Natural killer cell treated with Interleukin-12 subunit alpha and Interleukin-12 subunit beta and Interleukin-15 and Interleukin-18, amount 100 ng/mL, for 72 hours (primary cell): ENCODE measurements around the gene S100A9. TPM values are rescaled to one million over a fixed set of nuclear protein-coding genes. Genes with fewer than 3 reads are reported as not detected.

Experiments used
- ATAC-seq, 2 donors: fragments of 150-1000 bp; cut with Tn5 transposase in 1 of 2; sonication (Bioruptor Pico), chemical (Tn5 transposase) in 1 of 2; 2 replicates each; pipeline ENCODE4 v1.10.0; 2021
- DNase-seq: peaks from one replicate; pipeline ENCODE4 v3.0.0; 2022; ENCODE audit warnings: low spot score
- H3K27ac Mint-ChIP-seq, 2 donors: 1 replicate in 1 of 2; 2 replicates in 1 of 2; pipeline ENCODE4 v1.8.0; 2022; ENCODE audit warnings: mixed read lengths in 2 of 2, mild to moderate bottlenecking in 1 of 2, moderate library complexity in 1 of 2
- H3K27me3 Mint-ChIP-seq, 2 donors: 1 replicate in 1 of 2; 2 replicates in 1 of 2; pipeline ENCODE4 v1.8.0; 2022; ENCODE audit warnings: mixed read lengths in 2 of 2
- H3K36me3 Mint-ChIP-seq: one replicate; pipeline ENCODE4 v1.8.0; 2022; ENCODE audit warnings: mixed read lengths
- H3K4me1 Mint-ChIP-seq, 2 donors: 1 replicate in 1 of 2; 2 replicates in 1 of 2; pipeline ENCODE4 v1.8.0; 2022; ENCODE audit warnings: low read depth in 2 of 2, mixed read lengths in 2 of 2, mild to moderate bottlenecking in 1 of 2
- H3K4me3 Mint-ChIP-seq: one replicate; pipeline ENCODE4 v1.8.0; 2022; ENCODE audit warnings: mixed read lengths
- H3K9me3 Mint-ChIP-seq: 2 replicates; pipeline ENCODE4 v1.8.0; 2022; ENCODE audit warnings: mixed read lengths
- total RNA-seq, 2 donors: library from RNA; stranded (reverse); gene quantifications; one replicate each; pipeline ENCODE4 v1.2.3, GENCODE V29; 2022

The S100A9 gene
- total RNA-seq, 2 donors from 2014 or later: 4.8 to 13.7 TPM

DNA sequence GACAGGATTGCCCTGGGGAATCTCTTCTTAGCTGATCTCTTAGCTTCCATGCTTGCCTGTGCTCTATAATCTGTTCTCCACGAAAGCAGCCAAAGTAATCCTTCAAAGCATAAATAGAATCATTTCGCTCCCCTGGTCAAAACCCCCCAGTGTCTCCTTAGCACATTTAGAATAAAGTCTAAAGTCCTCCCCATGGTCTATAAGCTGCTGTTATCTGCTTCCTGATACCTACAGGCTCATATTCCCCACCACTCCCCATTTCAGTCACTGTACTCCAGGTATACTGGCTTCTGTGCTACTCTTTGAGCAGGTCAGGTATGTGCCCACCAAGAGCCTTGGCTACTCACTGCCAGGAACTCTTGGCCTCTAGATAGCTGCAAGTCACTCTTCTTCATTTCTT lies 14.9 kb downstream of the S100A9 start:
- ATAC-seq (no peak), DNase-seq (no peak)
- H3K9me3 Mint-ChIP-seq: no peaks in the 10 kb centered on the region
- peaks cover 18 to 38% of the 10 kb centered on the region in 2 donors for H3K27me3 Mint-ChIP-seq
- H3K36me3 Mint-ChIP-seq: no peaks in the 10 kb centered on the region
- H3K4me3 Mint-ChIP-seq: no peak overlapping the region
- no peak overlapping the region for H3K27ac Mint-ChIP-seq
- H3K4me1 Mint-ChIP-seq: no peaks in the 10 kb centered on the region

DNA sequence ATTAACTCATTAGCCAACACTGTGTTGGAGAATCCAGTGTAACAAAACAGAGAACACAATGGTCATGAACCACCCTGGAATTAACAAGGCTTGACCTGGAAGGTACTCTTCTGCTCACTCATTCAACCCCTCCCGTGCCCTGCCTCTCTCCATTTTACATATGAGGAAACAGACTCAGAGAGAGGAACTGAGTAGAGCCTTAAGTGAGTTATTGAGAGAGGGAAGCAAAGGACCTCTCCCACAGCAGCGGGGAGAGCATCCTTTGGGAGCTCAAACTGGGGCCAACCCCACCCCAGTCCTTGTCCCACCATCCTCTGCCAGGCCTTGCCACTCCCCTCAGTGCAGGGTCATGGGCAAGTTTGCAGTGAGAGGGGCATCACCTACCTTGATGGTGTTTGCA lies 16.4 kb downstream of the S100A9 start:
- Mint-ChIP-seq H3K4me3 (no peak overlapping the region), H3K9me3 (no peaks in the 10 kb centered on the region), H3K27ac (no peak overlapping the region), H3K36me3 (no peaks in the 10 kb centered on the region), H3K27me3 (peaks cover 23 to 47% of the 10 kb centered on the region in 2 donors), H3K4me1 (no peaks in the 10 kb centered on the region)
- no peak for DNase-seq
- peak in 1 of 2 donors; percentile 36 for ATAC-seq

DNA sequence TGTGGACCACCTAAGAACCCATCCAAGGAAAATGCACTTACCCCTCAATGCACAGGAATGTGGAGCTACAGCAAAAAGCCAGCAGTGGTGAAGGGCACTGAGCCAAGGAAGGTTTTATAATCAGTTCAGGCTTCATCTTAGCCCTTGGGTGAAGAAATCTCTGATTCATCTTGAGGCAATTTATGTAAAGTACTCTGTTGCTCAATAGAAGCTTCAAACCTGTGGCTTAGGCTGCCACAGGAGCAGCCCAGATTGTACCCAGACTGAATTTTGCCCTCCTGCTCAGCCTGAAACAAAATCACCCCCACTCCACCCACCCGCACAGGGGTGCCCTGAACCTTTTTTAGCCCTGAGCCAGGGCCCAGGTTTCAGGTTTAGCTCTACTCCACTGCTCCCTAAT lies 17.9 kb downstream of the S100A9 start, which contains the start of gene S100A12:
Gene S100A12, minus strand, starts transcription at position 111 of the 400 bp plus-strand sequence. CDS start 1,029 bp downstream, outside the sequence.
- DNase-seq: no peak
- ATAC-seq: peak; percentile 43 to 61
- Mint-ChIP-seq H3K27me3 (peaks cover 17 to 38% of the 10 kb centered on the region in 2 donors), H3K27ac (no peak within 1 kb of the TSS), H3K4me1 (no peaks in the 10 kb centered on the region), H3K4me3 (no peak within 1 kb of the TSS), H3K36me3 (no peaks in the 10 kb centered on the region), H3K9me3 (no peaks in the 10 kb centered on the region)

DNA sequence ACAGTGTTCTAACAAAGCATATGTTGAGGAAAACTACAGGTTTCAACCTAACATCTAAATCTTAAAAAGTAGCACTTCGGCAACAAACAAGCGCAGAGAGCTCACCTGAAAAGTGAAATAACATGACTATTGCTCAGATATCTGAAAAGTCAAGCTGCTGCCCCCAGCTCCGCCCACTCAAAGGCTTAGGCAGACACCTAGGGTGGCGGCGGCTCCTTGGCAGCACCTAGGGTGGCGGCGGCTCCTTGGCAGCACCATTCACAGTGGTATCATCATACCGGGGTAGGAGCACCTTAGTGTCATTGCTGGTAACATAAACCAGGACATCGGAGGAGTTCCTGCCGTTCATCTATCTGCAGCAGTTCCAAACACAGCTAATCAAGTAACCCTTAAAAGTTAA lies 21.9 kb downstream of the S100A9 start:
- Mint-ChIP-seq H3K36me3 (peaks cover 14% of the 10 kb centered on the region), H3K4me3 (no peak overlapping the region), H3K27me3 (peaks cover 28 to 52% of the 10 kb centered on the region in 2 donors), H3K27ac (no peak overlapping the region), H3K9me3 (no peaks in the 10 kb centered on the region), H3K4me1 (no peaks in the 10 kb centered on the region)
- ATAC-seq: no peak
- no peak for DNase-seq

DNA sequence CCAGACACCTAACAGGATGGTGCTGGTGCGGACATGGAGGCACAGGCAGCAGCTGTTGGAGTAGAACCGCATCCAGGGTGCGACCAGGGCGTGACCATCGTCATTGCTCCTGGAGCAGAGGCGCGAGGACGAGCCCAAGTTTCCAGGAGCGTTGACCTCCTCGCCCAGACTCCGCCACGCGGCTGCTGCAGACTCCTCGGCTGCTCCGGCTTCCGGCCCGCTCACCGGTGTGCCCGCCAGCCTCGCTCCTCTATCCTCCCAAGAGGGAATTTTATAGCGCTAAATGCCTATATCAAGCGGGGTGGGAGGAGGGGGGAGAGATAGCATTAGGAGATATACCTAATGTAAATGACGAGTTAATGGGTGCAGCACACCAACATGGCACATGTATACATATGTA lies 23.1 kb downstream of the S100A9 start:
- DNase-seq: no peak
- H3K4me3 Mint-ChIP-seq: no peak overlapping the region
- peaks cover 14% of the 10 kb centered on the region for H3K36me3 Mint-ChIP-seq
- H3K9me3 Mint-ChIP-seq: no peaks in the 10 kb centered on the region
- H3K27ac Mint-ChIP-seq: no peak overlapping the region
- H3K27me3 Mint-ChIP-seq: peaks cover 27 to 52% of the 10 kb centered on the region in 2 donors
- ATAC-seq: no peak
- H3K4me1 Mint-ChIP-seq: no peaks in the 10 kb centered on the region

DNA sequence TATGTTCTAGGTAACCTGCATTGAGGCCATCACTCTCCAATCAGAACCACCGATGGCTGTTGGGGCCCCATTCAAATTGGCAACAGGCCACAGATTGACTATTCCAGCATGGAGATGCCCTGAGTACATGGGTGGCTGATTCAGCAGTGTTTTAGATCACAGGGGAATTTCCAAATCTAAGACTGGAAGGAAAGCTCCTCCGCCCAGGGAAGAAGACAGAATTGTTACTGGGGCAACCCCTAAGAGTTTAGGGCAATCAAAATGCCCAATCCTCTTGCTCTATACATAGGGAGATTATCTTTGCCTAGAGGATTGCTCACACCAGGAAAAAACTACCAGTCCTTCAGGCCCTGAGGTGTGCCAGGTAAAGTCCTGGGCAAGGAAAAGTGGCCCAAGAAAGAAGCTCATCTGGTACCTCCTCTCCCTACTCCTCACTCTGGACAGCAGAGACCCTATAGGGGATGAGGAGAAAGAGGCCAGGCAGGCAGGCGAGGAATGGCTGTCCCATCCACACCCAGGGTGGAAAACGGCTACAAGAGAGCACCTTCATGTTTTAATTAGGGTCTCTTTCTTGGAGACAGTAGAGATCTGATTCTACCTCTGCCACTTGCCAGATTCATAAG lies 27.4 kb downstream of the S100A9 start:
- Mint-ChIP-seq H3K9me3 (no peaks in the 10 kb centered on the region), H3K27me3 (peaks cover 31 to 48% of the 10 kb centered on the region in 2 donors), H3K4me1 (peaks cover 3 to 8% of the 10 kb centered on the region in 2 donors), H3K4me3 (no peak overlapping the region), H3K27ac (no peak overlapping the region), H3K36me3 (peaks cover 14% of the 10 kb centered on the region)
- DNase-seq: no peak
- no peak for ATAC-seq

DNA sequence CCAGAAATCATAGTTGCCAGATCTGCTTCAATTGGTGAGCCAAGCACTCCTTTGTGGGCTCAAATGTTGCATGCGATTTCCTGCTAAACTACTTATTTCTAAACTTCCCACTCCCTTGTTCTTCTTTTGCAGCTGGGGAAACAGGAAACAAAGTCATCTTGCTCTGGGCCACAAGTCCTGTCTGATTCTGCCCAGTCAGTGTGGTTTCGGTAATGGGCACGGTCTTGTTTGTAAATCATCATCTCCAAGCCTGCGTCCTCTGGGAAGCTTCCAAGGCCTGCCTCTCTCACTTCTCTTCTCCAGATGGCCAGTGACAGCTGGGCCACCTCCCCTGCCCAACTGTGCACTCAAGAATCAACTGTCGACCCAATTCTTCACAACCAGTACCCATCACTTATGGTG lies 28.8 kb downstream of the S100A9 start:
- Mint-ChIP-seq H3K36me3 (peaks cover 7% of the 10 kb centered on the region), H3K27ac (no peak overlapping the region), H3K9me3 (no peaks in the 10 kb centered on the region), H3K27me3 (peaks cover 30 to 41% of the 10 kb centered on the region in 2 donors), H3K4me1 (peaks cover 3 to 8% of the 10 kb centered on the region in 2 donors), H3K4me3 (no peak overlapping the region)
- ATAC-seq: peak in 1 of 2 donors; percentile 57
- no peak for DNase-seq

DNA sequence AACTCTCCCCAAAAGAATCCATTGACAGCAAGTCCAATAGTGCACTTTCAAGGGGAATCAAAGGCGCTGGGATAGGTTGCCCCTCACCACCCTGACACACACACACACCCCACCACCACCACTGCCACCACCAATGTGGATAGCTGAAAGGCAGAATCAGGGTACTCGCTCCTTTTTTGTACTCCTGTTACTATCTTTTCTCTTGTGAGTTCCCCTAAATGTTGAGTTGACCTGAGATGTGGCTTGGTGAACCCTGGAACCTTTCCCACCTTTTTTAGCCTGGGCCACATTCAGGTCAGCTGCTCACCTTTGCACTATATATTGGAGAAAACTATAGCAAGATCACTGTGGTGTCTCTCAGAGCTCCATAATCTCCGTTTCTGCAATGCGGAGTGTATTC lies 29.3 kb downstream of the S100A9 start:
- ATAC-seq: peak in 1 of 2 donors; percentile 15
- H3K27ac Mint-ChIP-seq: no peak overlapping the region
- H3K27me3 Mint-ChIP-seq: peaks cover 29 to 36% of the 10 kb centered on the region in 2 donors

DNA sequence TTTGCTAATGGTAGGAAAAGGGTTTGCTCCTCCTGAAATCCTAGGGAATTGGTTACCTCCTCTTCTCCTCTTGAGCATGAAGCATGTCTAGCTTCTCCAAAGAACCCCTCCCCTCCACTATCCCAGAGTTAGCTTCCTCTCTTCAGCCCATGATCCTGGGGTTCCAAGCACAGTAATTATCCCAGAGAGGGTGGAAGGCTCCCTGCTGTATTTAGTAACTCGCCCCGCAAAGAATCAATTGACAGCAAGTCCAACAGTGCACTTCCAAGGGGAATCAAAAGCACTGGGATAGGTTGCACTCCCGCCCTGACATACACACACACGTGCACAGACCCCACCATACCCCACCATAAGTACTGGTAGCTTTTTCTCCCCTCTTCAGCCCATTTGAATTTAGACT lies 30.1 kb downstream of the S100A9 start:
- H3K4me3 Mint-ChIP-seq: no peak overlapping the region
- ATAC-seq (no peak), DNase-seq (no peak)
- peaks cover 24 to 28% of the 10 kb centered on the region in 2 donors for H3K27me3 Mint-ChIP-seq
- H3K4me1 Mint-ChIP-seq: peaks cover 3 to 8% of the 10 kb centered on the region in 2 donors
- H3K9me3 Mint-ChIP-seq: no peaks in the 10 kb centered on the region
- no peaks in the 10 kb centered on the region for H3K36me3 Mint-ChIP-seq
- no peak overlapping the region for H3K27ac Mint-ChIP-seq

More for the DNA sequence above, 29.3 kb downstream of the S100A9 start:
- Mint-ChIP-seq H3K4me3 (no peak overlapping the region), H3K36me3 (peaks cover 2% of the 10 kb centered on the region), H3K4me1 (peaks cover 3 to 8% of the 10 kb centered on the region in 2 donors), H3K9me3 (no peaks in the 10 kb centered on the region)
- DNase-seq: no peak

DNA sequence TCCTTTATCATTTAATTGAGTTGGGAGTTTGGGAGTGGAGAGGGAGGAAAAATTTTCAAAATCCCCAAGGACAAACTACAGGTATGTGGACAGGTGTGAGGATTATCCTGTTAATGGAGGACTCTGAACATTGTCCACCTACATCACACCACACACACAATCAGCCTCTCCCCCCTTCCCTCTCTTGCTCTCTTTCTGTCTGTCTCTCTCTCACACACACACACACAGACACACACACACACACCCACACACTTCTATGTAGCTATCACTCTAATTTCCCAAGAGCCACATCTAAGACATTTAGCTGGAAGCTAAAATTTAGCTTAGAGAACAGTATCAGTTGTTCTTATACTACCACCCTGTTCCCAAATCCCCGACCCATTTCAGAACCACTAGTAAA lies 31.7 kb downstream of the S100A9 start:
- DNase-seq: no peak
- H3K27ac Mint-ChIP-seq: no peak overlapping the region
- no peaks in the 10 kb centered on the region for H3K36me3 Mint-ChIP-seq
- H3K9me3 Mint-ChIP-seq: no peaks in the 10 kb centered on the region
- H3K4me1 Mint-ChIP-seq: peaks cover 3 to 8% of the 10 kb centered on the region in 2 donors
- H3K4me3 Mint-ChIP-seq: no peak overlapping the region
- ATAC-seq: no peak
- peaks cover 22 to 28% of the 10 kb centered on the region in 2 donors for H3K27me3 Mint-ChIP-seq

DNA sequence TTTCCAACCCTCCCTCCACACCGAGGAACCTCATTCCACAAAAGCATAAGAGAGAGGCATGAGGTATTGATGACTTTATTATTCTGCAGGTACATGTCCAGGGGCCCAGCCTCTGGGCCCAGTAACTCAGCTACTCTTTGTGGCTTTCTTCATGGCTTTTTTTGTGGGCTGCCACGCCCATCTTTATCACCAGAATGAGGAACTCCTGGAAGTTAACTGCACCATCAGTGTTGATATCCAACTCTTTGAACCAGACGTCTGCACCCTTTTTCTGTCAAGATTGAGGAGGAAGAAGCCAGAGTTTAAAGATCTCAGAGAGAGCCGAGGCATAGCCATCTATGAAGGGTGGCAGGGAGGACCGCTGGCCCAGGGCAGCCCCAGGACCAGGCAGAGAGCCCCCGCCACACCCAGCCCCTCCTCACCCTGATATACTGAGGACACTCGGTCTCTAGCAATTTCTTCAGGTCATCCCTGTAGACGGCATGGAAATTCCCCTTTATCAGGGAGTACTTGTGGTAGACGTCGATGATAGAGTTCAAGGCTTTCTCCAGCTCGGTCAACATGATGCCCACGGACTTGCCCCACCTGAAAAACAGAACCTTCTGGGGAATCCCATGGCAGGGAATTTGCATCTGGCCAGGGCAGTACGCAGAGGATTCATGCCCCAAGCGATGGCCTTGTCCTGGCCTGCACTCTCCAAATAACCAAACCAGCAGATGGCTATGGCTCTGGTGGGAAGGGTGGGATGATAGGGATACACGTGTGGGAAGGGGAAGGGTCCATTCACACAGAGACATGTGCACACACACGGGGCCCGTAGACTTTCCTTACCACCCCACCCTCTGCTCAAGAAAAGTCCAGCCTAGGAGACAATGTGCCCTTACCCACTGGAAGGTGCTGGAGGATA lies 32.6 kb downstream of the S100A9 start:
- DNase-seq (no peak), ATAC-seq (no peak)
- peaks cover 3 to 8% of the 10 kb centered on the region in 2 donors for H3K4me1 Mint-ChIP-seq
- H3K9me3 Mint-ChIP-seq: no peaks in the 10 kb centered on the region
- no peak overlapping the region for H3K4me3 Mint-ChIP-seq
- no peaks in the 10 kb centered on the region for H3K36me3 Mint-ChIP-seq
- H3K27ac Mint-ChIP-seq: peak overlapping the region in 1 of 2 donors; percentile 60
- peaks cover 22 to 28% of the 10 kb centered on the region in 2 donors for H3K27me3 Mint-ChIP-seq

DNA sequence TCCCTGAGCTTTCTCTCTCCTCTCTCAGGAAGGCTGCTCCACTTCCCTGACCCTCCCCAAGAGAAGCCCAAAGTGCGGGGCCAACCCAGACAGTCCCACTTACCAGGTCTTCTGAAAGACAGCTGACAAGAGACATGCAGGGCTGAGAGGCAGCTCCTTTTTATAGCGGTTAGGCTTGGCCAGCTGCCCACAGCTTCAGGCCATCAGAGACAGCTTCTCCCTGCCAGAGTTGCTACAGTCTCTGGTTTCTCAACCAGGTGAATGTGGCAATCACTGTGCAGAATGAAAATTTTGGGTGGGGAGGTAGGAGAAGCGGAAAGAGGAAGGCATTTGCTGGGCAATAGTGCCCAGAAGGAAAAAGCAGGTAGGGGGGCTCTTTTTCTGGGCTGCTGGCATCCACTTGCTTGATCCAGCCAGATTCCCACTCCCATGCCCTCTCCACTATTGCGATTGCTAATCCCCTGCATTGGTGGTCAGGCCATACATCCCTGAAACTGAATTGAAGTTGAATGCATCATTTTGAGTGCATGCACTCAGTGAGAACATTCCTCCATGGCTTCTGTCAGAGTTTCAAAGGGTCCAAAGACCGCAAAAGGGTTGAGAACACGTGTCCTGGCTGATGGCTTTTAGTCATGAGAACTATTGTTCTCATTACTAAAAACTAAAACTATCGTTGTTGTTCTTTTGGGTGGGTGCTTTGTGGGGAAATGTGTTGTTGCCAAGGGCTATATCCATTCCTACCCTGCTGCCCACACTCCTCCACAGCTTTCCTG lies 33.5 kb downstream of the S100A9 start, which contains the start of gene S100A8:
Gene S100A8, minus strand, starts transcription at position 136 of the 773 bp plus-strand sequence. CDS start 538 bp downstream, outside the sequence.
- Mint-ChIP-seq H3K27ac (peak within 1 kb of the TSS in 1 of 2 donors; percentile 60), H3K27me3 (peaks cover 24 to 35% of the 10 kb centered on the region in 2 donors), H3K4me1 (peaks cover 3 to 7% of the 10 kb centered on the region in 2 donors), H3K36me3 (no peaks in the 10 kb centered on the region), H3K4me3 (no peak within 1 kb of the TSS), H3K9me3 (no peaks in the 10 kb centered on the region)
- no peak for DNase-seq
- no peak for ATAC-seq

DNA sequence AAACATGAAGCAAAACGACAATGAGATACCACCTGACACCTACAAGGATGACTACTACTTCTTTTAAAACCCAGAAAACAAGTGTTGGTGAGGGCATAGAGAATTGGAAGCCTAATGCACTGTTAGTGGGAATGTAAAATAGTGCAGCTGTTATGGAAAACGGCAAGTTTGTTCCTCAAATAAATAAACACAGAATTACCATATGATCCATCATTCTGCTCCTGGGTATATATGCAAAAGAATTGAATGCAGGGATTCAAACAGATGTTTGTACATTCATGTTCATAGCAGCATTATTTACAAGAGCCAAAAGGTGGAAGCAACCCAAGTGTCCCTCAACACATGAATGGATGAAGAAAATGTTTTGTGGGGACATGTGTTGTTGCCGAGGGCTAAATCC lies 34.6 kb downstream of the S100A9 start:
- Mint-ChIP-seq H3K9me3 (no peaks in the 10 kb centered on the region), H3K4me1 (no peaks in the 10 kb centered on the region), H3K27me3 (peaks cover 19 to 35% of the 10 kb centered on the region in 2 donors), H3K27ac (no peak overlapping the region), H3K36me3 (no peaks in the 10 kb centered on the region), H3K4me3 (no peak overlapping the region)
- ATAC-seq: no peak
- no peak for DNase-seq
